GM23248 (cell line): Measurements from ENCODE around the gene ARMC7.

Experiments
- EZH2 ChIP-seq: fragments of 200-600 bp; sonication (generic); IDR thresholded peaks from 2 replicates; pipeline ENCODE4 v1.6.1; 2018; ENCODE audit warnings: antibody characterized with exemption, mild to moderate bottlenecking; ENCODE audit not compliant: insufficient read depth, poor library complexity, severe bottlenecking
- EZH2phosphoT487 ChIP-seq: fragments of 200-600 bp; sonication (generic); IDR thresholded peaks from 2 replicates; pipeline ENCODE4 v1.6.1; 2018; ENCODE audit warnings: antibody characterized with exemption, moderate library complexity, mild to moderate bottlenecking, low read depth; ENCODE audit not compliant: insufficient read depth

- TF ChIP-seq EZH2: no peak
- TF ChIP-seq EZH2phosphoT487: no peak
These were observed 22.6 kb upstream of the ARMC7 start for GRCh38 chr17:75087182-75087557.
